ENCODE results near the gene SRPK2. TPM values are rescaled to one million over a fixed set of nuclear protein-coding genes. Genes with fewer than 3 reads are reported as not detected.
A peak's percentile ranks its signal among the peaks of the same experiment; 100 is the strongest.

SRPK2 gene
- total RNA-seq, 1 experiment from 2014 or later = 50.5 TPM

DNA sequence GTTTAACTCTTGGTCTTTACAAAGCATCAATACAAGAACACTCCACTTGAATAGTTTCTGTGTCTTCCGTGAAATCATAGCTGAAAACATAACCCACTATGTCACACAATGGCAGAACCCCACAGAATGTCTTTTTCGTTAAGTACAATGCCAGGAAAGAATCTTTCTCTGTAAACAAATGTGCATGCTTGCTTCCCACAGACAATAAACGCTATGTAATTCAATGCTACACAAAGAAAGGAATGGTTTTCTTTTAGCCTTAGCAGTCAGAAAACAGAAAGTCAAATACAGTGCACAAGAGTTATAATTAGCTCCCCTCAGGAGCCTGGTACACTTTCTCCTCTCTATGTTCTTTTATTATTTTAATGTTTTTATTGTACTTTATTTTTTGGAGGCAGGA lies 186.1 kb downstream of the SRPK2 start:
- DNase-seq (ENCODE audit: low spot score) (no peak), ATAC-seq (no peak)
- no peaks in the 10 kb centered on the region for H3K27me3 Mint-ChIP-seq (ENCODE audit: low read depth)
- POLR2A ChIA-PET = no interaction called here
- CTCF ChIA-PET = no interaction called here
- H3K27ac Mint-ChIP-seq = no peak overlapping the region
- H3K4me1 Mint-ChIP-seq = peaks cover 26% of the 10 kb centered on the region
- H3K9me3 Mint-ChIP-seq = no peaks in the 10 kb centered on the region
- TF ChIP-seq, protein P1, sequence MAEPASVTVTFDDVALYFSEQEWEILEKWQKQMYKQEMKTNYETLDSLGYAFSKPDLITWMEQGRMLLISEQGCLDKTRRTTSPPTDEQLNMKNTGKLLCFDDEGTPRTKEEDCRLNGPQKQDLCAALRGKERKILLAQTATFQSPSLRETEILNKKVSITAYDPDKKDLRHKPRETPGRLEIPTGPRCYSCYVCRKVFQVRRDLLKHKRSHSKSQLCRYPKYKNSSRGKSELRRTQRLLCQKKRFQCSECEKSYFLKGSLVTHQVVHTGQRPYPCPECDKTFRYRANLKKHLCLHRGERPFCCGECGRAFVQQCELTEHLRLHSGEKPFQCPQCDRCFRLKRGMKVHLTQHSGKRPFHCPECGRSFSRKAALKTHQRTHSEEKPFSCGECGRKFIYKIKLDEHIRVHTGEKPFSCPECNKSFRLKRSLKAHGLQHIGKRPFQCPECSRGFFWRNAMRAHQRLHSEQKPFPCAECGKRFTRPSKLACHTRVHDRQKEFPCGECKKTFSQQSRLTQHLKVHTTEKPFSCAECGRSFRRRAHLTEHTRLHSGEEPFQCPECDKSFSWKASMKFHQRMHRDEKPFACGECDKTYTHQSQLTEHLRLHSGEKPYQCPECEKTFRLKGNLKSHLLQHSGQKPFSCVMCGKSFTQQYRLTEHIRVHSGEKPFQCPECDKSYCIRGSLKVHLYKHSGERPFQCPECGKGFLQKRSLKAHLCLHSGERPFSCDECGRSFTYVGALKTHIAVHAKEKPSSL (CRISPR knock-in tag; conservative IDR thresholded peaks at IDR 0.05) = no peak
- TF ChIP-seq SMAD4 (CRISPR knock-in tag; IDR thresholded peaks at IDR 0.05) = no peak
- TF ChIP-seq MYBL2 (CRISPR knock-in tag; IDR thresholded peaks at IDR 0.05) = no peak
- TF ChIP-seq ELF4 (CRISPR knock-in tag; IDR thresholded peaks at IDR 0.05; ENCODE audit: low read depth) = no peak
- TF ChIP-seq, protein P2, sequence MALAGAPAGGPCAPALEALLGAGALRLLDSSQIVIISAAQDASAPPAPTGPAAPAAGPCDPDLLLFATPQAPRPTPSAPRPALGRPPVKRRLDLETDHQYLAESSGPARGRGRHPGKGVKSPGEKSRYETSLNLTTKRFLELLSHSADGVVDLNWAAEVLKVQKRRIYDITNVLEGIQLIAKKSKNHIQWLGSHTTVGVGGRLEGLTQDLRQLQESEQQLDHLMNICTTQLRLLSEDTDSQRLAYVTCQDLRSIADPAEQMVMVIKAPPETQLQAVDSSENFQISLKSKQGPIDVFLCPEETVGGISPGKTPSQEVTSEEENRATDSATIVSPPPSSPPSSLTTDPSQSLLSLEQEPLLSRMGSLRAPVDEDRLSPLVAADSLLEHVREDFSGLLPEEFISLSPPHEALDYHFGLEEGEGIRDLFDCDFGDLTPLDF (CRISPR knock-in tag; IDR thresholded peaks at IDR 0.05) = no peak
- TF ChIP-seq ESRRA (CRISPR knock-in tag; IDR thresholded peaks at IDR 0.05; ENCODE audit: borderline replicate concordance) = no peak
- TF ChIP-seq JAZF1 (CRISPR knock-in tag; IDR thresholded peaks at IDR 0.05) = no peak
- TF ChIP-seq ZNF263 (CRISPR knock-in tag; IDR thresholded peaks at IDR 0.05; ENCODE audit: low read depth) = no peak
- no peak for TF ChIP-seq MXD4 (CRISPR knock-in tag; IDR thresholded peaks at IDR 0.05; ENCODE audit: borderline replicate concordance)
- TF ChIP-seq, protein P3, sequence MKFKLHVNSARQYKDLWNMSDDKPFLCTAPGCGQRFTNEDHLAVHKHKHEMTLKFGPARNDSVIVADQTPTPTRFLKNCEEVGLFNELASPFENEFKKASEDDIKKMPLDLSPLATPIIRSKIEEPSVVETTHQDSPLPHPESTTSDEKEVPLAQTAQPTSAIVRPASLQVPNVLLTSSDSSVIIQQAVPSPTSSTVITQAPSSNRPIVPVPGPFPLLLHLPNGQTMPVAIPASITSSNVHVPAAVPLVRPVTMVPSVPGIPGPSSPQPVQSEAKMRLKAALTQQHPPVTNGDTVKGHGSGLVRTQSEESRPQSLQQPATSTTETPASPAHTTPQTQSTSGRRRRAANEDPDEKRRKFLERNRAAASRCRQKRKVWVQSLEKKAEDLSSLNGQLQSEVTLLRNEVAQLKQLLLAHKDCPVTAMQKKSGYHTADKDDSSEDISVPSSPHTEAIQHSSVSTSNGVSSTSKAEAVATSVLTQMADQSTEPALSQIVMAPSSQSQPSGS (CRISPR knock-in tag; IDR thresholded peaks at IDR 0.05; ENCODE audit: borderline replicate concordance, low read depth) = no peak
- H3K4me3 Mint-ChIP-seq = no peak overlapping the region
- 0 out of 2 replicates have a peak, but pooled peaks cover 2% of the 10 kb centered on the region for H3K36me3 Mint-ChIP-seq

DNA sequence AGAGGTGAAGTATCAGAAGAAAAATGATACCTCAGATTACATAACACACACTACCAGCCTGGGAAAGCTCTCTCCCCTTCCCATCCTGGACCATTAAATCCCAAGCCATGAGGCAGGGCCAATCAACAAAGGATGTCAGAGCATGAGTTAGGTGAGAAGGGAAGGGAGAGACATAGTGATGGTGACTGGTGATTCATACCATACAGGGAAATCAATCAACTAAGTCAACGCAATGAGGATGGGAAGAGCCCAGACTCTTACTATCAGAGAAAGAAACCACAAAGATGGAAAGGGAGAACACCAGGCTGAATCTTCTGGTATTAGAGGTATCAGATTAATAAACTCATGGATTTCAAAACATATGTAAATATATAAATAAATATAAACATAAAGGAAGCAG lies 189.3 kb downstream of the SRPK2 start:
- Mint-ChIP-seq H3K4me1 (peaks cover 8% of the 10 kb centered on the region), H3K36me3 (0 out of 2 replicates have a peak, but pooled peaks cover 2% of the 10 kb centered on the region), H3K9me3 (no peaks in the 10 kb centered on the region), H3K27ac (no peak overlapping the region; the same call in 1 of the 2 replicates), H3K4me3 (no peak overlapping the region), H3K27me3 (ENCODE audit: low read depth) (no peaks in the 10 kb centered on the region)
- DNase-seq (ENCODE audit: low spot score) (no peak), ATAC-seq (no peak)
- ChIA-PET CTCF (no interaction called here), POLR2A (no interaction called here)
- no peak for TF ChIP-seq RORB (CRISPR knock-in tag; IDR thresholded peaks at IDR 0.05)

DNA sequence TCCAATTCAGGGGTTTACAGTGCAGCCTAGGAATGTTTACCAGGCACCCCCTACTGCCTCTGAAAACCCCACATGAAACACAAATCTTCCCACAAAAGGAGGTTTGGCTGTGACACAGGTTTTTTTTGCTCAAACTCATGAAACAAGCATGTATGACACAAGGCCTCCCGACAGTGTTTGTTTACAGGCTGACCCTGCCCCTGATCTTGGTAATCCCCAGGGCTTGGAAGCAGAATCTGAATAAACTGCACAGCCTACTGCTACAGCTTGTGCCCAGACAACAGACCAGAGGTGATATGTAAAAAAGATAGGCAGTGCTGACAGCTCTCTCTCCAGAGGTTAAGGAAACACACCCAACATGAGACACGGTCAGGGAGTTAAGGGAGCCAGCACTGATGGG lies 190.5 kb downstream of the SRPK2 start:
- Mint-ChIP-seq H3K9me3 (no peaks in the 10 kb centered on the region), H3K27me3 (ENCODE audit: low read depth) (no peaks in the 10 kb centered on the region), H3K4me1 (peaks cover 7% of the 10 kb centered on the region), H3K4me3 (no peak overlapping the region), H3K36me3 (0 out of 2 replicates have a peak, but pooled peaks cover 2% of the 10 kb centered on the region), H3K27ac (0 out of 2 replicates have a peak overlapping the region, but pooled peaks have one; percentile 74)
- DNase-seq (ENCODE audit: low spot score) (no peak), ATAC-seq (no peak)
- ChIA-PET POLR2A (no interaction called here), CTCF (interaction anchor here (1.3 kb wide), 1 partner anchor 176 kb away, joined by 4 read pairs; no protein-coding TSS in a partner anchor)
- TF ChIP-seq, protein P4, sequence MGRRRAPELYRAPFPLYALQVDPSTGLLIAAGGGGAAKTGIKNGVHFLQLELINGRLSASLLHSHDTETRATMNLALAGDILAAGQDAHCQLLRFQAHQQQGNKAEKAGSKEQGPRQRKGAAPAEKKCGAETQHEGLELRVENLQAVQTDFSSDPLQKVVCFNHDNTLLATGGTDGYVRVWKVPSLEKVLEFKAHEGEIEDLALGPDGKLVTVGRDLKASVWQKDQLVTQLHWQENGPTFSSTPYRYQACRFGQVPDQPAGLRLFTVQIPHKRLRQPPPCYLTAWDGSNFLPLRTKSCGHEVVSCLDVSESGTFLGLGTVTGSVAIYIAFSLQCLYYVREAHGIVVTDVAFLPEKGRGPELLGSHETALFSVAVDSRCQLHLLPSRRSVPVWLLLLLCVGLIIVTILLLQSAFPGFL (CRISPR knock-in tag; IDR thresholded peaks at IDR 0.05; ENCODE audit: borderline replicate concordance) = no peak
- TF ChIP-seq FOXJ3 (CRISPR knock-in tag; IDR thresholded peaks at IDR 0.05; ENCODE audit: borderline replicate concordance) (no peak), EMX1 (CRISPR knock-in tag; IDR thresholded peaks at IDR 0.05) (no peak), TCF7 (CRISPR knock-in tag; IDR thresholded peaks at IDR 0.05; ENCODE audit: low read depth) (no peak), ATF1 (CRISPR knock-in tag; IDR thresholded peaks at IDR 0.05) (no peak), SMAD4 (CRISPR knock-in tag; IDR thresholded peaks at IDR 0.05) (no peak), CREM (CRISPR knock-in tag; IDR thresholded peaks at IDR 0.05) (no peak)
- TF ChIP-seq, protein P5, sequence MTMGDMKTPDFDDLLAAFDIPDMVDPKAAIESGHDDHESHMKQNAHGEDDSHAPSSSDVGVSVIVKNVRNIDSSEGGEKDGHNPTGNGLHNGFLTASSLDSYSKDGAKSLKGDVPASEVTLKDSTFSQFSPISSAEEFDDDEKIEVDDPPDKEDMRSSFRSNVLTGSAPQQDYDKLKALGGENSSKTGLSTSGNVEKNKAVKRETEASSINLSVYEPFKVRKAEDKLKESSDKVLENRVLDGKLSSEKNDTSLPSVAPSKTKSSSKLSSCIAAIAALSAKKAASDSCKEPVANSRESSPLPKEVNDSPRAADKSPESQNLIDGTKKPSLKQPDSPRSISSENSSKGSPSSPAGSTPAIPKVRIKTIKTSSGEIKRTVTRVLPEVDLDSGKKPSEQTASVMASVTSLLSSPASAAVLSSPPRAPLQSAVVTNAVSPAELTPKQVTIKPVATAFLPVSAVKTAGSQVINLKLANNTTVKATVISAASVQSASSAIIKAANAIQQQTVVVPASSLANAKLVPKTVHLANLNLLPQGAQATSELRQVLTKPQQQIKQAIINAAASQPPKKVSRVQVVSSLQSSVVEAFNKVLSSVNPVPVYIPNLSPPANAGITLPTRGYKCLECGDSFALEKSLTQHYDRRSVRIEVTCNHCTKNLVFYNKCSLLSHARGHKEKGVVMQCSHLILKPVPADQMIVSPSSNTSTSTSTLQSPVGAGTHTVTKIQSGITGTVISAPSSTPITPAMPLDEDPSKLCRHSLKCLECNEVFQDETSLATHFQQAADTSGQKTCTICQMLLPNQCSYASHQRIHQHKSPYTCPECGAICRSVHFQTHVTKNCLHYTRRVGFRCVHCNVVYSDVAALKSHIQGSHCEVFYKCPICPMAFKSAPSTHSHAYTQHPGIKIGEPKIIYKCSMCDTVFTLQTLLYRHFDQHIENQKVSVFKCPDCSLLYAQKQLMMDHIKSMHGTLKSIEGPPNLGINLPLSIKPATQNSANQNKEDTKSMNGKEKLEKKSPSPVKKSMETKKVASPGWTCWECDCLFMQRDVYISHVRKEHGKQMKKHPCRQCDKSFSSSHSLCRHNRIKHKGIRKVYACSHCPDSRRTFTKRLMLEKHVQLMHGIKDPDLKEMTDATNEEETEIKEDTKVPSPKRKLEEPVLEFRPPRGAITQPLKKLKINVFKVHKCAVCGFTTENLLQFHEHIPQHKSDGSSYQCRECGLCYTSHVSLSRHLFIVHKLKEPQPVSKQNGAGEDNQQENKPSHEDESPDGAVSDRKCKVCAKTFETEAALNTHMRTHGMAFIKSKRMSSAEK (CRISPR knock-in tag; IDR thresholded peaks at IDR 0.05; ENCODE audit: borderline replicate concordance) = no peak
- TF ChIP-seq, protein P6, sequence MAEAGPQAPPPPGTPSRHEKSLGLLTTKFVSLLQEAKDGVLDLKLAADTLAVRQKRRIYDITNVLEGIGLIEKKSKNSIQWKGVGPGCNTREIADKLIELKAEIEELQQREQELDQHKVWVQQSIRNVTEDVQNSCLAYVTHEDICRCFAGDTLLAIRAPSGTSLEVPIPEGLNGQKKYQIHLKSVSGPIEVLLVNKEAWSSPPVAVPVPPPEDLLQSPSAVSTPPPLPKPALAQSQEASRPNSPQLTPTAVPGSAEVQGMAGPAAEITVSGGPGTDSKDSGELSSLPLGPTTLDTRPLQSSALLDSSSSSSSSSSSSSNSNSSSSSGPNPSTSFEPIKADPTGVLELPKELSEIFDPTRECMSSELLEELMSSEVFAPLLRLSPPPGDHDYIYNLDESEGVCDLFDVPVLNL (CRISPR knock-in tag; IDR thresholded peaks at IDR 0.05; ENCODE audit: borderline replicate concordance, low read depth) = no peak
